OCI-LY1 (cell line): ENCODE data around the gene USP2.

ENCODE experiments used
- H2AFZ ChIP-seq: fragments of 200-600 bp; sonication (generic), shearing (Covaris generic); 2 replicates; pipeline ENCODE4 v1.6.0; 2014; ENCODE audit warnings: antibody characterized with exemption, mild to moderate bottlenecking, low read length
- H3F3A ChIP-seq: fragments of 200-600 bp; sonication (generic), shearing (Covaris generic); 2 replicates; pipeline ENCODE4 v1.6.0; 2014; ENCODE audit warnings: mild to moderate bottlenecking, antibody characterized with exemption, low read length, moderate library complexity; ENCODE audit not compliant: insufficient read depth
- H3K27ac ChIP-seq: fragments of 200-600 bp; sonication (generic); 2 replicates; pipeline ENCODE4 v1.5.1; 2014; ENCODE audit warnings: low read length, mixed run types, mild to moderate bottlenecking, low read depth; ENCODE audit not compliant: poor library complexity, severe bottlenecking
- H3K27me3 ChIP-seq: fragments of 200-600 bp; sonication (generic); 2 replicates; pipeline ENCODE4 v1.6.0; 2014; ENCODE audit warnings: antibody characterized with exemption, mild to moderate bottlenecking, low read length, moderate library complexity; ENCODE audit not compliant: insufficient read depth
- H3K36me3 ChIP-seq: fragments of 200-600 bp; sonication (generic); 2 replicates; pipeline ENCODE4 v1.6.1; 2014; ENCODE audit warnings: mild to moderate bottlenecking, antibody characterized with exemption, low read length, moderate library complexity, mixed read lengths; ENCODE audit not compliant: insufficient read depth
- H3K4me1 ChIP-seq: fragments of 200-600 bp; sonication (generic); 2 replicates; pipeline ENCODE4 v1.5.1; 2014; ENCODE audit warnings: mild to moderate bottlenecking, low read length, moderate library complexity; ENCODE audit not compliant: insufficient read depth, severe bottlenecking
- H3K4me2 ChIP-seq: fragments of 200-600 bp; sonication (generic), shearing (Covaris generic); 2 replicates; pipeline ENCODE4 v1.6.1; 2014; ENCODE audit warnings: low read length
- H3K4me3 ChIP-seq: fragments of 200-600 bp; sonication (generic); 2 replicates; pipeline ENCODE4 v1.5.1; 2014; ENCODE audit warnings: low read length, low read depth, mild to moderate bottlenecking, mixed read lengths; ENCODE audit not compliant: poor library complexity, severe bottlenecking
- H3K79me2 ChIP-seq: fragments of 200-600 bp; shearing (Covaris generic); 2 replicates; pipeline ENCODE4 v1.6.1; 2016; ENCODE audit warnings: mixed run types, low read length, mixed read lengths; ENCODE audit not compliant: insufficient read depth
- H3K9ac ChIP-seq: fragments of 200-600 bp; sonication (generic), shearing (Covaris generic); 2 replicates; pipeline ENCODE4 v1.6.1; 2014; ENCODE audit warnings: mild to moderate bottlenecking, low read length, mixed read lengths
- H3K9me2 ChIP-seq: fragments of 200-600 bp; sonication (generic), shearing (Covaris generic); 2 replicates; pipeline ENCODE4 v1.6.1; 2014; ENCODE audit warnings: low read depth, mild to moderate bottlenecking, low read length, mixed read lengths
- H3K9me3 ChIP-seq: fragments of 200-600 bp; shearing (Covaris generic); 2 replicates; pipeline ENCODE4 v1.6.1; 2014; ENCODE audit warnings: low read length, mixed read lengths
- H4K20me1 ChIP-seq: fragments of 200-600 bp; sonication (generic), shearing (Covaris generic); 2 replicates; pipeline ENCODE4 v1.6.0; 2016; ENCODE audit warnings: mild to moderate bottlenecking, low read length; ENCODE audit not compliant: insufficient read depth
- EZH2 ChIP-seq: fragments of 200-600 bp; sonication (generic), shearing (Covaris generic); IDR thresholded peaks from 2 replicates; pipeline ENCODE4 v1.8.0; 2017; ENCODE audit warnings: borderline replicate concordance, mixed run types, mild to moderate bottlenecking, antibody characterized with exemption, low read length, moderate library complexity, mixed read lengths
- TF ChIP-seq, protein P1 (sequence below): fragments of 200-600 bp; sonication (generic), shearing (Covaris generic); IDR thresholded peaks from 2 replicates; pipeline ENCODE4 v1.5.1; 2017; ENCODE audit warnings: mild to moderate bottlenecking, antibody characterized with exemption, low read length, moderate library complexity, mixed read lengths

USP2 gene

DNA sequence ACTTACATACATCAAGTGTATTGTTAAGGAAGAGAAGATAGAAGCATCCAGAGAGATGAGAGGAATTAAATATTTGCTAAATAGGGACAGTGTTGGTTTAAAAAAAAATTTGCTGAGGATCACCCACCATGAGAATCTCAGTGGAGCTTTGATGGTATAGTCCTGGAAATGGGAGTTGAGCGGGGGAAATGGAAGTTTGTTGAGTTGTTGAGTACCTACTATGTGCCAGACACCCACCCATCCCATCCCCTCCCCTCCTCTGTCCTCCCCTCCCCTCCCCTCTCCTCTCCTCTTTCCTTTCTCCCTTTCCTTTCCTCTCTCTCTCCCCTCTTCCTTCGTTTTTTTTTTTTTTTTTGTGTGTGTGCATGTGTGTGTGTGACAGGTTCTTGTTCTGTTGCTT is 30.3 kb downstream of the USP2 start:
- no peaks in the 10 kb centered on the region for H4K20me1 ChIP-seq
- H3K27me3 ChIP-seq: no peaks in the 10 kb centered on the region
- H3K4me2 ChIP-seq: no peak overlapping the region
- H3K4me1 ChIP-seq: peaks cover 4% of the 10 kb centered on the region
- H3K36me3 ChIP-seq: no peaks in the 10 kb centered on the region
- H3K9ac ChIP-seq: no peak overlapping the region
- no peak overlapping the region for H3K27ac ChIP-seq
- H2AFZ ChIP-seq: no peak overlapping the region
- H3K79me2 ChIP-seq: no peaks in the 10 kb centered on the region
- H3F3A ChIP-seq: no peaks in the 10 kb centered on the region
- H3K9me3 ChIP-seq: no peaks in the 10 kb centered on the region
- TF ChIP-seq EZH2: no peak
- H3K4me3 ChIP-seq: no peak overlapping the region
- no peaks in the 10 kb centered on the region for H3K9me2 ChIP-seq

DNA sequence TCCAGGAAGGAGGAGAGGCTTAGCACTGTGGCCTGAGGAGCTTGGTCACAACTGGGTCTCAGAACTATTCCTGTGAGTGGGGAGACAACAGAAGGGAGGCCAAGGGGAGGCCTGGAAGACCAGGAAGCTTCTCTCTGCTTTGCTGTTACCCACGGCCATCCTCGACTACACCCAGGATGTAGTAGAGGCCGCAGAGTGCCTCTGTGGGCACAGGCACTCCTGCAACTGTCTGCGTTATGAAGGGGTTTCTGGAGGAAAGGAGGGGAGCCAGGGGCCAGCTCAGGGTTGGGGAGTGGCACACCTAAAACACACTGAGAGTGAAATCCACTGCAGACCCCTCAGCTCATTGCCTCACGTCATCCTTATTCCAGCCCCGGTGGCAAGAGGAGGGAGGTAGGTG is 31.2 kb downstream of the USP2 start:
- H3F3A ChIP-seq: no peaks in the 10 kb centered on the region
- no peaks in the 10 kb centered on the region for H3K4me1 ChIP-seq
- TF ChIP-seq, protein P1, sequence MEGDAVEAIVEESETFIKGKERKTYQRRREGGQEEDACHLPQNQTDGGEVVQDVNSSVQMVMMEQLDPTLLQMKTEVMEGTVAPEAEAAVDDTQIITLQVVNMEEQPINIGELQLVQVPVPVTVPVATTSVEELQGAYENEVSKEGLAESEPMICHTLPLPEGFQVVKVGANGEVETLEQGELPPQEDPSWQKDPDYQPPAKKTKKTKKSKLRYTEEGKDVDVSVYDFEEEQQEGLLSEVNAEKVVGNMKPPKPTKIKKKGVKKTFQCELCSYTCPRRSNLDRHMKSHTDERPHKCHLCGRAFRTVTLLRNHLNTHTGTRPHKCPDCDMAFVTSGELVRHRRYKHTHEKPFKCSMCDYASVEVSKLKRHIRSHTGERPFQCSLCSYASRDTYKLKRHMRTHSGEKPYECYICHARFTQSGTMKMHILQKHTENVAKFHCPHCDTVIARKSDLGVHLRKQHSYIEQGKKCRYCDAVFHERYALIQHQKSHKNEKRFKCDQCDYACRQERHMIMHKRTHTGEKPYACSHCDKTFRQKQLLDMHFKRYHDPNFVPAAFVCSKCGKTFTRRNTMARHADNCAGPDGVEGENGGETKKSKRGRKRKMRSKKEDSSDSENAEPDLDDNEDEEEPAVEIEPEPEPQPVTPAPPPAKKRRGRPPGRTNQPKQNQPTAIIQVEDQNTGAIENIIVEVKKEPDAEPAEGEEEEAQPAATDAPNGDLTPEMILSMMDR: no peak
- no peak for TF ChIP-seq EZH2
- no peaks in the 10 kb centered on the region for H3K79me2 ChIP-seq
- no peak overlapping the region for H3K27ac ChIP-seq
- H3K9ac ChIP-seq: no peak overlapping the region
- no peak overlapping the region for H2AFZ ChIP-seq
- H3K36me3 ChIP-seq: no peaks in the 10 kb centered on the region
- H4K20me1 ChIP-seq: no peaks in the 10 kb centered on the region
- no peak overlapping the region for H3K4me2 ChIP-seq
- H3K27me3 ChIP-seq: no peaks in the 10 kb centered on the region
- H3K9me3 ChIP-seq: no peaks in the 10 kb centered on the region
- H3K9me2 ChIP-seq: no peaks in the 10 kb centered on the region
- no peak overlapping the region for H3K4me3 ChIP-seq

DNA sequence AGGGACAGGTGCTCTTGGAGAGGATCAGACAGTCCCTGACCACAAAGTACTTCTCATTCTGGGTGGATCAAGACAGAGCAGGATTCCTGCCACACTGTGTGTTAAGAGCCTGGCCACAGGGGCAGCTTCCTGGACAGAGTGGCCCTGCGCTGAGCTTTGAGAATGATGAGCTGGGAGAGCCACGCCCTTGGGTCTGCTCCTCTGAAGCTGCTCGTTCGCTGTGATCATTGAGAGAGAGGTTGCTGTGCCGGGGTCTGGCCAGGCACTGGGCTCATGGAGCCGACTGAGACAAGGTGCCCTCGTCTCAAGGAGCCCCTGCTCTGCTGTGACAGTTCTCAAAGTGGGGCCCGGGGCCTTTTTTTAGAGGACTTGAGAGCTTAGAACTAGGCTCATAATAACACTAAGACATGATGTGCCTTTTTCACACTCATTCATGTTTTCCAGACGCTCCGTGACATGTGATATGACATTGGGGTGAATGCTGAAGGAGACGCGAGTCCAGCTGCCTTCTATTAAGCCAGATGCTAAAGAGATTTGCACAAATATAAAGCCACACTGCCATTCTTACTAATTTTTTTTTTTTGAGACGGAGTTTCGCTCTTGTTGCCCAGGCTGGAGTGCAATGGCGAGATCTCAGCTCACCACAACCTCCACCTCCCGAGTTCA is 33.4 kb downstream of the USP2 start:
- Histone ChIP-seq H3K4me3 (no peak overlapping the region), H3K9ac (no peak overlapping the region)

More for the DNA sequence above, 33.4 kb downstream of the USP2 start:
- Histone ChIP-seq H2AFZ (no peak overlapping the region), H3K27me3 (no peaks in the 10 kb centered on the region), H3F3A (no peaks in the 10 kb centered on the region), H3K9me2 (no peaks in the 10 kb centered on the region), H3K27ac (no peak overlapping the region), H3K4me1 (no peaks in the 10 kb centered on the region), H3K79me2 (no peaks in the 10 kb centered on the region), H4K20me1 (no peaks in the 10 kb centered on the region), H3K36me3 (no peaks in the 10 kb centered on the region), H3K9me3 (no peaks in the 10 kb centered on the region), H3K4me2 (no peak overlapping the region)
- TF ChIP-seq, protein P1: no peak
- TF ChIP-seq EZH2: no peak
